ENCODE measurements around the gene WBP11.

- no peak for TF ChIP-seq POLR2A (IDR thresholded peaks at IDR 0.05)
- TF ChIP-seq CTCF (IDR thresholded peaks at IDR 0.05): no peak
These were observed 20.8 kb upstream of the WBP11 start for GRCh38 chr12:14824012-14824634.

All from gastroesophageal sphincter (tissue), 3 donors.